NCI-H526 (cell line): ENCODE measurements around the gene DCAF7.
A peak's percentile ranks its signal among the peaks of the same experiment; 100 is the strongest.

ENCODE experiments used
- DNase-seq, 2 experiments: peaks; one replicate each; lab custom pipeline; 2025; lab: John Stamatoyannopoulos, UW

The DCAF7 gene

GRCh38 chr17:63525190-63525946, 24.9 kb upstream of the DCAF7 start:
- DNase-seq, result no peak

DNA sequence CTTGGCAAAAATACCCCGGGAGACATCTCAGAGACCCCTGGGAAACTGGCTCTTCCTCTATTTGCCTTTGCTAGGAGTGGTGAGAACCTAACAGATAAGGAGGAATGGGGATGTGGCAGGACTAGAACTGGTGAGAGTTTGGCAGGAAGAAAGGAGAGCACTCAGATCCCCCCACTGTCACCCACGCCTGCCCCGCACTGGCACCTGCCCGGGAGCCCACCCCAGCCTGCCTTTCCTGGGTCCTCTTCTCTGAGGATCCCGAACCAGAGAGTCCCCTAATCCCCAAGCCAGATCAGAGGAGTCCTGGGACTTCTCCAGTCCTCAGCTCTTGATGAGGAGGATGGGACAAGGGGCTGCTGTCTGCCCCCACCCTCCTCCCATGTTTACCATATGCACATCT, 23.4 kb upstream of the DCAF7 start:
- DNase-seq, result no peak

- DNase-seq, result no peak
Measured at GRCh38 chr17:63528183-63528582, 22.1 kb upstream of the DCAF7 start.

DNA sequence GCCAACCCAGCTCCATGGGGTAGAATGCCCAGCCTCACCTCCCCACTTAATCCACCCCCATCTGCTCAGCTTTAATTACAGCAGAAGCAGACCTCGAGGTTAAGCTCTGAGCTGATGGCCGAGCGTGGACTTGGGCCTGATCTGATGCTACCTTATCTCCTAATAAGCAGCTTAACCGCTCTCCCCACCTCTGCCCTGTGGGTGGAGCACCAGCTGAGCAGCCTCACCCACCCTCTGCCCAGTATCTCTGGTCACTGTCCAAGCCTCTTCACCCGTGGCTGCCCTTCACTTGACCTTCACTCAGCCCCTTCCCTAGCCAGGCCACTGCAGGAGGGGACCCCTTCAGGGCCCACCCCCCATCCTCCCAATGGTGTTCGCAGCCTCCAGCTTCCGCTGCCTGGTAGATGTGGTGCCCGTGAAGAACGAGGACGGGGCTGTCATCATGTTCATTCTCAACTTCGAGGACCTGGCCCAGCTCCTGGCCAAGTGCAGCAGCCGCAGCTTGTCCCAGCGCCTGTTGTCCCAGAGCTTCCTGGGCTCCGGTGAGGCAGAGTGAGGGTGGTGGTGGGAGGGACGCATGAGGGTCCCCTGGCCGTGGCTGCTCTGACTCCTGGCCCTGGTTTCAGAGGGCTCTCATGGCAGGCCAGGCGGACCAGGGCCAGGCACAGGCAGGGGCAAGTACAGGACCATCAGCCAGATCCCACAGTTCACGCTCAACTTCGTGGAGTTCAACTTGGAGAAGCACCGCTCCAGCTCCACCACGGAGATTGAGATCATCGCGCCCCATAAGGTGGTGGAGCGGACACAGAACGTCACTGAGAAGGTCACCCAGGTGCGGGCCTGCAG, 20.3 kb upstream of the DCAF7 start:
- DNase-seq, result no peak

GRCh38 chr17:63530557-63531021, 19.7 kb upstream of the DCAF7 start:
- DNase-seq, result no peak

GRCh38 chr17:63531022-63531965, 19.0 kb upstream of the DCAF7 start:
- DNase-seq, result peak in 1 of 2 experiments; percentile 68

DNA sequence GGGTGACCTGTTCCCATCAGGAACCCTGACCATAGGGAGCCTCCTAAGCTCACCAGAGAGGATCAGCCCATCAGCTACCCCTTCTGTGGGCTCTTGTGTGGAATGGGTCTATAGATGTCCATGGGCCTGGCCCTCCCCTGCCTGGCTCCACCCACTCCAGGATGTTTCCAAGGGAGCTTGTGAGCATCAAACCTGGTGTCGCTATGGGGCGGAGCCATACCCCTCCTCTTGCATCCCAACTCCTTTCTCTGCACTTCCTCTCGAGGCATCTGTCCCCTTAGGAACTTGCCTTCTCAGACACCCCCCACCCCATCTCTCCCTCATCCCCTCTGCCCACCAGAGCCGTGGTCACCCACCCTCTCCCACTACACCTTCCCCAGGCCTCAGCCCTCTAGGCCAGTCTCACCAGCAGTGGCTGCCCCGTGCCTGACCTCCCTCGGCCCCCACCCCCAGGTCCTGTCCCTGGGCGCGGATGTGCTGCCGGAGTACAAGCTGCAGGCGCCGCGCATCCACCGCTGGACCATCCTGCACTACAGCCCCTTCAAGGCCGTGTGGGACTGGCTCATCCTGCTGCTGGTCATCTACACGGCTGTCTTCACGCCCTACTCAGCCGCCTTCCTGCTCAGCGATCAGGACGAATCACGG, 16.7 kb upstream of the DCAF7 start:
- peak in 1 of 2 experiments; percentile 40 for DNase-seq

- DNase-seq, result no peak
Measured at GRCh38 chr17:63534078-63534570, 16.2 kb upstream of the DCAF7 start.

DNA sequence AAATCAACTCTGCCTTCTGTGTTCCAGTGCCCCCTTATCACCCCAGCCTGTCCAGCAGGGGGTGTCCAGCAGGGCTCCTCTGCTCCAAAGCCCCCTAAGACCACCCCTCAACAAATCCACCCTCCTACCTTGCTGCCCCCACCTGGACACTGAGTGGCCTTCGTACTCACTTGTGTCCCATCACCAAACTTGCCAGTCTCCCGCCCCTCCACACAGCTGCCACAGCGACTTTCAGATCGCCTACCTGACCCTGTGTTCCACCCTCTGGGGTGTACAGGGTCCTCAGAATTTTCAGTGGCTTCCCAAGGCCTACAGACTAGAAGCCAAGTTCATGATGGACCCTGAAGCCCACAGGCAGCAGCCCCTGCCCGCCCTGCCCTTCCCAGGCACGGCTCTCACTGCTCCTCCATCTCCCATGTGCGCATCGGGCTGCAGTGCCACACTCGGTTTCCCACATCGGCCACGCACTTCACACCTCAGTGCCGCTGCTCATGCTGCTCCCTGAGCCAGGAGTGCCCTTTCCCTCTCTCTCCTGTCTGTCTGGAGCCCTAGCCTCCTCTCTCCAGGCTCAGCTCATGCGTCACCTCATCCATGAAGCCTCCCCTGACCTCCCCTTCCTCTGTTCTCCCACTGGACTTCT, 15.3 kb upstream of the DCAF7 start:
- DNase-seq, result no peak

DNA sequence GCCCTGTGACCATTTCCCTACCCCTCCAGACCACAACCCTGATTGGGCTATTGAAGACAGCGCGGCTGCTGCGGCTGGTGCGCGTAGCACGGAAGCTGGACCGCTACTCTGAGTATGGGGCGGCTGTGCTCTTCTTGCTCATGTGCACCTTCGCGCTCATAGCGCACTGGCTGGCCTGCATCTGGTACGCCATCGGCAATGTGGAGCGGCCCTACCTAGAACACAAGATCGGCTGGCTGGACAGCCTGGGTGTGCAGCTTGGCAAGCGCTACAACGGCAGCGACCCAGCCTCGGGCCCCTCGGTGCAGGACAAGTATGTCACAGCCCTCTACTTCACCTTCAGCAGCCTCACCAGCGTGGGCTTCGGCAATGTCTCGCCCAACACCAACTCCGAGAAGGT, 14.6 kb upstream of the DCAF7 start:
- DNase-seq, result no peak

GRCh38 chr17:63537001-63537400, 13.3 kb upstream of the DCAF7 start:
- DNase-seq, result no peak

- DNase-seq, result peak; percentile 21 to 76
Measured at GRCh38 chr17:63537991-63538692, 12.1 kb upstream of the DCAF7 start.

GRCh38 chr17:63538693-63539595, 11.3 kb upstream of the DCAF7 start:
- DNase-seq, result no peak

DNA sequence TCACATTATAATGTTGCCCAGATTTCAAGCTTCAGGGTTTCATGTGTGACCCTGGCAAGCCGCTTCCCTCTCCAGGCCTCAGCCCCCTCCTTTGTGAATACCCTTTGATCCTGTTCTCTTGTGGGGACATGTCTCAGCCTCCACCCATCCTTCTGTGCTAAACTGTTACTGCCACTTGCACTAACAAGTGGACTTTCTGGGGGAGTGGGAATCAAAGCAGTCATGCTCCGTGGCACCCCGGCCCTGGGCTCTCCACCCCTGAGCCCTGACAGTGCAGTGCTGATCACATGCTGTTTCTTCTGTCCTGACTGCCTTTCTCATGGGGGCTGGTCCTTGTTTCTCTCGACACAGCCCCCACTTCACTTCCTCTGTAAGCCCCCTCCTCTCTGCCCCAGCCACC, 9.7 kb upstream of the DCAF7 start:
- no peak for DNase-seq

- DNase-seq, result no peak
Measured at GRCh38 chr17:63542218-63542545, 8.1 kb upstream of the DCAF7 start.

- peak in 1 of 2 experiments; percentile 24 for DNase-seq
Measured at GRCh38 chr17:63542942-63543821, 7.1 kb upstream of the DCAF7 start.

GRCh38 chr17:63543822-63544420, 6.4 kb upstream of the DCAF7 start:
- DNase-seq, result no peak
